Measurements from ENCODE around the gene TPP2.

Gene TPP2

GRCh38 chr13:102591988-102592781, 4.6 kb upstream of the TPP2 start:
- DNase-seq (ENCODE audit: low read depth): peak; percentile 70
- H3K4me3 ChIP-seq (replicated peaks; ENCODE audit: low read depth, low read length): peak overlapping the region; percentile 63
- peak; percentile 73 for TF ChIP-seq CTCF (IDR thresholded peaks at IDR 0.05; ENCODE audit: low read length, missing control alignments)

- no peak for TF ChIP-seq CTCF (IDR thresholded peaks at IDR 0.05; ENCODE audit: low read length, missing control alignments)
- H3K4me3 ChIP-seq (replicated peaks; ENCODE audit: low read depth, low read length): no peak overlapping the region
- no peak for DNase-seq (ENCODE audit: low read depth)
Observed at GRCh38 chr13:102593466-102593865, 3.3 kb upstream of the TPP2 start.

GRCh38 chr13:102597029-102597961, 509 bp downstream of the TPP2 start:
- DNase-seq (ENCODE audit: low read depth): peak; percentile 19
- TF ChIP-seq CTCF (IDR thresholded peaks at IDR 0.05; ENCODE audit: low read length, missing control alignments): no peak
- H3K4me3 ChIP-seq (replicated peaks; ENCODE audit: low read depth, low read length): peak overlapping the region; percentile 78

GRCh38 chr13:102598061-102598460, 1.3 kb downstream of the TPP2 start:
- TF ChIP-seq CTCF (IDR thresholded peaks at IDR 0.05; ENCODE audit: low read length, missing control alignments): no peak
- no peak for DNase-seq (ENCODE audit: low read depth)
- H3K4me3 ChIP-seq (replicated peaks; ENCODE audit: low read depth, low read length): peak overlapping the region; percentile 78

GRCh38 chr13:102599426-102600012, 2.7 kb downstream of the TPP2 start:
- no peak for TF ChIP-seq CTCF (IDR thresholded peaks at IDR 0.05; ENCODE audit: low read length, missing control alignments)
- no peak overlapping the region for H3K4me3 ChIP-seq (replicated peaks; ENCODE audit: low read depth, low read length)
- DNase-seq (ENCODE audit: low read depth): no peak

- TF ChIP-seq CTCF (IDR thresholded peaks at IDR 0.05; ENCODE audit: low read length, missing control alignments): no peak
- no peak for DNase-seq (ENCODE audit: low read depth)
- H3K4me3 ChIP-seq (replicated peaks; ENCODE audit: low read depth, low read length): no peak overlapping the region
Observed at GRCh38 chr13:102606537-102607309, 9.9 kb downstream of the TPP2 start.
